22Rv1 (cell line): ENCODE measurements around the gene EFNA3.

Experiments used
- CTCF ChIP-seq: fragments of 450-650 bp; IDR thresholded peaks from 2 replicates; pipeline ENCODE4 v1.5.1; 2017; ENCODE audit warnings: mild to moderate bottlenecking
- ZFX ChIP-seq: fragments of 450-650 bp; IDR thresholded peaks from 2 replicates; pipeline ENCODE4 v1.6.1; 2017; ENCODE audit warnings: antibody characterized with exemption, borderline replicate concordance

GRCh38 chr1:155110826-155111225 lies 32.2 kb downstream of the EFNA3 start:
- no peak for TF ChIP-seq CTCF
- no peak for TF ChIP-seq ZFX
